BLaER1 treated with 17β-estradiol and CSF1 and Interleukin-3, amounts not matched to agents 10 nM and 100 nM (cell line): ENCODE results near the gene PDX1.
A peak's percentile ranks its signal among the peaks of the same experiment; 100 is the strongest.

ENCODE experiments used
- H3K27ac ChIP-seq, 11 experiments: shearing (Covaris generic); formaldehyde crosslinking; 2 replicates each; pipeline ENCODE4 v1.8.1; 2022
- H3K27me3 ChIP-seq, 11 experiments: shearing (Covaris generic); formaldehyde crosslinking; 2 replicates each; pipeline ENCODE4 v1.8.1; 2022
- H3K36me3 ChIP-seq, 11 experiments: shearing (Covaris generic); formaldehyde crosslinking; 2 replicates each; pipeline ENCODE4 v1.8.1; 2022
- H3K4me1 ChIP-seq, 10 experiments: shearing (Covaris generic); formaldehyde crosslinking; 2 replicates each; pipeline ENCODE4 v1.8.1; 2022
- H3K4me2 ChIP-seq, 11 experiments: shearing (Covaris generic); formaldehyde crosslinking; 2 replicates each; pipeline ENCODE4 v1.8.1; 2022
- H3K4me3 ChIP-seq, 10 experiments: shearing (Covaris generic); formaldehyde crosslinking; 2 replicates each; pipeline ENCODE4 v1.8.1; 2022
- H3K9ac ChIP-seq, 11 experiments: shearing (Covaris generic); formaldehyde crosslinking; 2 replicates each; pipeline ENCODE4 v1.8.1; 2022
- H3K9me3 ChIP-seq, 11 experiments: shearing (Covaris generic); formaldehyde crosslinking; replicated peaks in 1 of 11; 2 replicates each; pipeline ENCODE4 v1.8.1; 2022
- H4K20me1 ChIP-seq, 11 experiments: shearing (Covaris generic); formaldehyde crosslinking; 2 replicates each; pipeline ENCODE4 v1.8.1; 2022
- Cebpa-rat ChIP-seq, 11 experiments: shearing (Covaris generic); IDR thresholded peaks; 2 replicates each; pipeline ENCODE4 v1.8.1; 2022

Gene PDX1

GRCh38 chr13:27926644-27927434 lies 7.0 kb downstream of the PDX1 start:
- Histone ChIP-seq H4K20me1 (peaks cover 0 to 52% (median 40%) of the 10 kb centered on the region in 11 experiments; a peak in 18 of 22 replicates), H3K27me3 (peaks cover 91 to 98% (median 96%) of the 10 kb centered on the region in 11 experiments), H3K4me2 (no peak overlapping the region)

DNA sequence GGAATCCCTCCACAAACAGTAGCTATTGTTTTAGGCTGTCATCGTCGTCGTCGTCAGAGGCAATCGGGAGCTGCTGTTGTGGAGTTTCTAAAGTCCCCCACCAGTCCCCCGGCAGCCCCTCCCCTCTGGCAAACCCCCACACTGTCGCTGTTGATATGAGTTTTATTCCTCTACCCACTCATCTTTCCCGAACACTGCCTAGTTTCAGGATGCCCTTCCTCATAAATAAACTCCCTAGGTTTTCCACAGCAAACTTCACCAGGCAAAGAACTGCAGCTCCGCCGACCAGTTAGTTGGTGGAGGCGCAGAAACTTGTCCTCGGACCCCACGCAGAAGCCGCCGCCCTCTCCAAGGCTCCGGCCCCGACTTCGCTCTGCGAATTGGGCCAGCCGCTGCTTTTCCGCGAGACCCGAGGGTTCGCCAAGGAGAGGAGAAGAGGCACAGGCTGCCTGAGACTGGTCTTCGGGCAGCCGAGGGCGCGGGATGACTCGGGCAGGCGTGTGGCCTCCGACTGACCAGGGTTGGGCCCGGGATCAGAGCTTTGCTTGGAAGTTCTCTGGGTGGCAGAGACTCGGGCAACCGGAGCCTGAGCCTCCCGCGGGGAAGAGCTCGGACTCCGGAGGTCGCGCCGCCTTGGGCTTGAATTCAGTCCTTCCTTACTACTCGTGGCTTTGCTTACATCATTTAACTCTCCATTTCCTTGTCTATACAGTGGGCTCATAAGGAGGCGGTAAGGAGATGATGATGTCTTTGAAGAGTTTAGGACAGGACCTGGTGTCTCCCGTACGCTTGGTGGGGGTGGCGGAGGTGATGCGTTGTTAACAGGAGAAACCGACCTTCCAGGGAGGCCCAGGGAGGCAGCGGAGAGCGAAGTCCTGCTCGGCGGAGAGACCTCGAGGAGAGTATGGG lies 7.9 kb downstream of the PDX1 start:
- Histone ChIP-seq H3K4me2 (no peak overlapping the region), H3K27ac (no peak overlapping the region), H4K20me1 (peaks cover 0 to 44% (median 31%) of the 10 kb centered on the region in 11 experiments; a peak in 16 of 22 replicates), H3K4me3 (peak overlapping the region in 4 of 10 experiments; percentile 8 to 38 (median 20); a peak in 3 of 20 replicates), H3K9me3 (peaks cover 48 to 67% (median 63%) of the 10 kb centered on the region in 11 experiments), H3K27me3 (peaks cover 82 to 89% (median 88%) of the 10 kb centered on the region in 11 experiments), H3K4me1 (no peaks in the 10 kb centered on the region), H3K9ac (no peak overlapping the region), H3K36me3 (no peaks in the 10 kb centered on the region; a peak in 1 of 22 replicates)
- no peak for TF ChIP-seq Cebpa-rat (IDR thresholded peaks at IDR 0.05)

More at GRCh38 chr13:27926644-27927434, 7.0 kb downstream of the PDX1 start:
- Histone ChIP-seq H3K4me3 (0 out of 20 replicates have a peak overlapping the region, but pooled peaks of 1 of the 10 experiments have one; percentile 38), H3K9me3 (peaks cover 48 to 74% (median 63%) of the 10 kb centered on the region in 11 experiments), H3K27ac (no peak overlapping the region), H3K4me1 (peaks cover 0 to 8% (median 3%) of the 10 kb centered on the region in 10 experiments; a peak in 11 of 20 replicates), H3K36me3 (no peaks in the 10 kb centered on the region; a peak in 1 of 22 replicates), H3K9ac (no peak overlapping the region)
- TF ChIP-seq Cebpa-rat (IDR thresholded peaks at IDR 0.05), result no peak

DNA sequence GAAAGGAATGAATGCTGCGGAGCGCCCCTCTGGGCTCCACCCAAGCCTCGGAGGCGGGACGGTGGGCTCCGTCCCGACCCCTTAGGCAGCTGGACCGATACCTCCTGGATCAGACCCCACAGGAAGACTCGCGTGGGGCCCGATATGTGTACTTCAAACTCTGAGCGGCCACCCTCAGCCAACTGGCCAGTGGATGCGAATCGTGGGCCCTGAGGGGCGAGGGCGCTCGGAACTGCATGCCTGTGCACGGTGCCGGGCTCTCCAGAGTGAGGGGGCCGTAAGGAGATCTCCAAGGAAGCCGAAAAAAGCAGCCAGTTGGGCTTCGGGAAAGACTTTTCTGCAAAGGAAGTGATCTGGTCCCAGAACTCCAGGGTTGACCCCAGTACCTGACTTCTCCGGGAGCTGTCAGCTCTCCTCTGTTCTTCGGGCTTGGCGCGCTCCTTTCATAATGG lies 8.6 kb downstream of the PDX1 start:
- H3K9me3 ChIP-seq, result peaks cover 48 to 63% (median 60%) of the 10 kb centered on the region in 11 experiments
- peaks cover 76 to 85% (median 81%) of the 10 kb centered on the region in 11 experiments for H3K27me3 ChIP-seq
- peaks cover 0 to 37% (median 24%) of the 10 kb centered on the region in 11 experiments; a peak in 15 of 22 replicates for H4K20me1 ChIP-seq
- H3K4me2 ChIP-seq, result no peak overlapping the region
- no peaks in the 10 kb centered on the region; a peak in 1 of 22 replicates for H3K36me3 ChIP-seq
- no peak overlapping the region for H3K9ac ChIP-seq
- no peak overlapping the region for H3K27ac ChIP-seq
- H3K4me1 ChIP-seq, result no peaks in the 10 kb centered on the region
- H3K4me3 ChIP-seq, result peak overlapping the region in 2 of 10 experiments; percentile 18 to 38; a peak in 2 of 20 replicates
- TF ChIP-seq Cebpa-rat (IDR thresholded peaks at IDR 0.05), result no peak

DNA sequence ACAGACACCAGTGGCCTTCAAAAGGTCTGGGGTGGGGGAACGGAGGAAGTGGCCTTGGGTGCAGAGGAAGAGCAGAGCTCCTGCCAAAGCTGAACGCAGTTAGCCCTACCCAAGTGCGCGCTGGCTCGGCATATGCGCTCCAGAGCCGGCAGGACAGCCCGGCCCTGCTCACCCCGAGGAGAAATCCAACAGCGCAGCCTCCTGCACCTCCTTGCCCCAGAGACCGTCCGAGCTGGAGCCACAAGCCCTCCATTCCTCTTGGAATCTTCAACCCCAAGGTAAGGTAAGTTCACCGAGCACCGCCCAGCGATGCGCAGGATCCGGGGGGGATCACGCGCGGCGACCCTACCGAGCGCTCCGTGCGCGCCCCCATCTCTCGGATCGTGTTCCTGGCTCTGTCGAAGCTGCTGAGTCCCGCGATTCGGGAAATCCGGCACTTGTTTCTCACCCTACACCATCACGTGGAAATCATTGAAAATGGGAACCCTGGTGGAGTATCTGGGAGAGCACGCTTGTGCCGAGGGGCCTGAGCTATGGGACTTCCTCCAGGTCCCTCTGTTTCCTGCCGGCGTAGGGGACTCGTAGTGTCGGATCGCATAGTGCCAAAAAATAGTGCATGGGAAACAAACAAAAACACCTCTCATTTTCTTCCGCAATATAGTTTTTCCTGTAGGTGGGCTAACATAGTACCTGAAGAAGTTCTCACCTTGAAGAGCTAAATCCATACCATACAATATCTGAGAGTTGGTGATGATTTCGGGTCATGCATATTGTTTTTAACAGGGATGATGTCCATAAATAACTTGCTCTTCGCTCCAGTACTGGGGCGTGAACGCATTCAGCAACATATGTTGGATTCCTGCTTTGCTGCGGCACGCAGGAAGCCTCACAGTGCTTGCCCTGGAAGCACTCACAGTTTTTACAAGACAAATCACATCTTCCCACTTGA lies 9.3 kb downstream of the PDX1 start:
- no peak overlapping the region for H3K4me2 ChIP-seq
- H3K27me3 ChIP-seq, result peaks cover 68 to 78% (median 74%) of the 10 kb centered on the region in 11 experiments
- H3K4me3 ChIP-seq, result 0 out of 20 replicates have a peak overlapping the region, but pooled peaks of 1 of the 10 experiments have one; percentile 18
- H3K27ac ChIP-seq, result no peak overlapping the region
- peaks cover 0 to 34% (median 21%) of the 10 kb centered on the region in 11 experiments; a peak in 15 of 22 replicates for H4K20me1 ChIP-seq
- H3K36me3 ChIP-seq, result no peaks in the 10 kb centered on the region; a peak in 1 of 22 replicates
- peaks cover 42 to 56% (median 54%) of the 10 kb centered on the region in 11 experiments for H3K9me3 ChIP-seq
- no peak overlapping the region for H3K9ac ChIP-seq
- no peaks in the 10 kb centered on the region for H3K4me1 ChIP-seq
- TF ChIP-seq Cebpa-rat (IDR thresholded peaks at IDR 0.05), result no peak

DNA sequence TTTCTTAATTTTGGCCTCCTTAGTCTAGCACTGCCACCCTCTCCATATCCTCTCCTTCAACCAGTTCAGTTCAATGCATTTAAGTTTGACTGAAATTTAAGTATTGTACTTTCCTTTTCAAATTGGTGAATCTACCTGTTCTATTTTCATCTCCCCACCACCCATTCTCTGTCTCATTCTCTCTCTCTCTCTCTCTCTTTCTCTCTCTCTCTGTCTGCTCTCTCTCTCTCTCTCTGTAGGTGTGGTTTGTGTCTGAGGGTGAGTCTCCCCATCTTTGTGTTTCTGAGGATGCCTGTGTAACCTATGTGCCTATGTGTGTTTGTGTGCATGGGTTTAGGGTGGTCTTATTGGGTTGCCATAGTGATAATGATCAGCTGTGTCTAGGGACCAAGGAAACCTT lies 10.1 kb downstream of the PDX1 start:
- Histone ChIP-seq H3K4me1 (no peaks in the 10 kb centered on the region), H3K27ac (no peak overlapping the region), H4K20me1 (peaks cover 0 to 27% (median 13%) of the 10 kb centered on the region in 11 experiments; a peak in 11 of 22 replicates), H3K4me3 (no peak overlapping the region), H3K4me2 (no peak overlapping the region), H3K9me3 (peaks cover 34 to 48% (median 46%) of the 10 kb centered on the region in 11 experiments), H3K9ac (no peak overlapping the region), H3K27me3 (peaks cover 61 to 70% (median 66%) of the 10 kb centered on the region in 11 experiments), H3K36me3 (no peaks in the 10 kb centered on the region)
- no peak for TF ChIP-seq Cebpa-rat (IDR thresholded peaks at IDR 0.05)

- Histone ChIP-seq H3K36me3 (no peaks in the 10 kb centered on the region), H3K27me3 (peaks cover 28 to 38% (median 34%) of the 10 kb centered on the region in 11 experiments), H3K4me2 (no peak overlapping the region), H4K20me1 (peaks cover 0 to 13% (median 4%) of the 10 kb centered on the region in 11 experiments; a peak in 7 of 22 replicates), H3K9ac (no peak overlapping the region), H3K4me3 (no peak overlapping the region), H3K4me1 (no peaks in the 10 kb centered on the region), H3K27ac (no peak overlapping the region), H3K9me3 (peaks cover 9 to 16% (median 14%) of the 10 kb centered on the region in 11 experiments)
- TF ChIP-seq Cebpa-rat (IDR thresholded peaks at IDR 0.05), result no peak
Measured at GRCh38 chr13:27933118-27933517, 13.3 kb downstream of the PDX1 start.

DNA sequence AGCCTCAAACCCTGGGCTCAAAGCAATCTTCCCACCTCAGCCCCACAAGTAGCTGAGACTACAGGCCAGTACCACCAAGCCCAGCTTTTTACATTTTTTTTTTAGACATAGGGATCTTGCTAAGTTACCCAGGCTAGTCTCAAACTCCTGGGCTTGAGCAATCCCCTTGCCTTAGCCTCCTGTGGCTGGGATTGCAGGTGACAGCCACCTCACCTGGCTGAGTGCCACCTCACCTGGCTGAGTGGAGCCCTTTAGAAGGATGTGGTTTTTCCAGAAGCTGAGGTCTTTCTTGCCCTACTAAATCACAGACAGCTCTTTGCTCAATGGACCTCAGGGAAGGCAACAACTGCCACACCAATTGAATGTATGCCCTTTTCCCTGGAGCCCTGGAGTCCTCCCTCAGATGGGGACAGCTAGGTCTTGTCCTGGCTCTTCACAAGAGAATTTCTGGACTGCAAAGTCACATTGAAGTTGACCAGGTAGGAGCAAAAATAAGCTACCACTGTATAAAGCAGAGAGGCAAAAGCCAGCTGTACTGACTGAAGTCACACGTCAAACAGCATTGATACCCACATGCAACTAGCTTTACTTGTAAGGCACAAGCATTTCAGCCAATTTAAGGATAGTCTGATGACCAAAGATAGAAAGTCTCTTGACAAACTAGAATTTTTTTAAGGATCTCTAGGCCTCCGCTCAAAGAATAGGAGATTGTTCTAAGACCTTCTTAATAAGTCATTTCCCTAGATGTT lies 14.0 kb downstream of the PDX1 start:
- H3K4me2 ChIP-seq, result no peak overlapping the region
- H3K27ac ChIP-seq, result no peak overlapping the region
- peaks cover 0 to 7% (median 1%) of the 10 kb centered on the region in 11 experiments; a peak in 6 of 22 replicates for H4K20me1 ChIP-seq
- H3K4me1 ChIP-seq, result no peaks in the 10 kb centered on the region
- peaks cover 22 to 31% (median 27%) of the 10 kb centered on the region in 11 experiments for H3K27me3 ChIP-seq
- peaks cover 3 to 10% (median 8%) of the 10 kb centered on the region in 11 experiments for H3K9me3 ChIP-seq
- no peaks in the 10 kb centered on the region for H3K36me3 ChIP-seq
- no peak for TF ChIP-seq Cebpa-rat (IDR thresholded peaks at IDR 0.05)
- H3K9ac ChIP-seq, result no peak overlapping the region
- no peak overlapping the region for H3K4me3 ChIP-seq
